COLO829 (cell line): ENCODE results near the gene NMU.
A peak's percentile ranks its signal among the peaks of the same experiment; 100 is the strongest.
"Not testable (repeated sequence)": the region's sequence is repeated elsewhere in the genome, so short reads cannot be mapped to it uniquely, and the experiment has no call there.

Experiments used
- DNase-seq: peaks from one replicate; pipeline ENCODE4 v3.0.0; 2012; ENCODE audit warnings: low spot score

Gene NMU

GRCh38 chr4:55624063-55624462, 12.0 kb downstream of the NMU start:
- not testable (repeated sequence) for DNase-seq

- DNase-seq: no peak
These were observed 17.5 kb downstream of the NMU start for GRCh38 chr4:55618546-55619143.

DNA sequence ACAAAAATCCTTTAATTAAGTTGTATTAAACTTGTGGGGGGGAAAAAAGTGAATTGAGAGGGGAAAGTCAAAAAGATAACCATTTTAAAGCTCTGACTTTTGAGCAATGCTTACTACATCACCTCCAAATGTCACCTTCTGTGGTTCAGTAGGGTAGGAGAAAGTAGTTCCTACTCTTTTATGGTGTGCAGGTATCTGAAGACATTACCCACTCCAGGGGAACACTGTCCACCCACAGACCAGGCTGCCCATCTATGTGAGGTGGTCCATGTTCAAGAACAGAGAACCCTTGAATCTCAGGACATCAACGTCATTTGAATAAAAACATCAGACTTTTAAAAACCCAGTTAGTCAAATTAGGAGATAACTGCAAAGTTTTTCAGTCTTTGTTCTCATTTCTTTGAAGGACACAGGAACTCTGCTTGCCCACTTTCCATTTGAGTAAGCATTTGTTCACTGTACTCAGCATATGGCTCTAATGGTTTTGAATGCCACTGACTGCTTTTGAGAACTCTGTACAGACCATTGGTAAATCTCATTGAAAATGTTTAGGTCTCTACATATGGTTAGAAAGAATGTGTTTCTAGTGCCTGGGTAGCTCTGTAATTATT, 18.4 kb downstream of the NMU start:
- no peak for DNase-seq

DNA sequence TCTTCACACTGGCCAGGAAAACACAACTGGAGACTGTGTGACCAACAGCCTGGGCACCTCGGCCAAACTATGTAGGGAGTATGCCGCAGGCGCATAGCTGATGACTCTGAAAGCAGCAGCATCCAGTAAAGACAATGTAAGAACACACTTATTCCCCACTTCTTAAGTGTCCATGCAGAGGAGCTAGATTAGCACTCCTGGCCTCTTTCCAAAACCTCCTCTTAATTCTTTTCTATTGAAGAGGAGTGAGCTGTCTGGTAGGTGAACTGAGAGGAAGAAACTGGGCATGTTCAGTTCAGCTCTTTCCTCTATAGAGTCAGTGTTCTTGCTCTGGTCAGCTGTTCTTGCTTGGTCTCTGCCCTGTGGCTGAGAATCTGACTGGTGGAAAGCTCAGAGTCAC, 21.1 kb downstream of the NMU start:
- peak; percentile 24 for DNase-seq

DNA sequence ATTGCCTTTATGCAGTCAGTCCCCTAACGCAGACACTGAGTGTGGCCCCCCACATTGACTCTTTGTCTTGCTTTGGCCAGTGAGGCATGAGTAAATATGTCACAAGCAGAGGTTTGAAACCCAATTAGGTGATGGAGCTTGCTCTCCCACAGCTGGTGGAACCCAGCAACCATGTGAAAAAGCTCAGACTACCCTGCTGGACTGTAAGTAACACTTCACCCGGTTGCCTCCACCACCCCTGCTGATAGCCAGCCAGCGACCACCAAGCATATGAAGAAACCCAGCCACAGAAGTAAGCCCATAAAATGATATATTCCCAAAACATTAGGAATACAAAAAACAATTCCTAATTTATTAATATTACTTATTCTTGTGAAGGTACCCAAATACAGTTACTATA, 22.5 kb downstream of the NMU start:
- no peak for DNase-seq

DNA sequence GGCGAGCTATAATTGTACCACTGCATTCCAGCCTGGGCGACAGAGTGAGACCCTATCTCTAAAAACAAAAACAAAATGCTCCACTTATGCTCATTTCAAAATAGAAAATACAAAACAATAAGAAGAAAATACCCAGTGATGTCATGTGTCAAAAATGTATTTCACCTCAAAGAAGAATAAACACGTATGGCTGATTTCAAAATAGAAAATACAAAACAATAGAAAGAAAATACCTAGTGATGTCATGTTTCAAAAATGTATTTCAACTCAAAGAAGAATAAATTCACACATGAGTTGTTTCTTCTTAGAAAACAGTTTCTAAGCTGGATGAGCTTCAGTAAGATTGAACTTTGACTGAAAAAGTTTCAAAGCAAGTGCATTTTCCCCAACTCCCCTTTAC, 23.8 kb downstream of the NMU start:
- DNase-seq: no peak

GRCh38 chr4:55611358-55612059, 24.6 kb downstream of the NMU start:
- no peak for DNase-seq

DNA sequence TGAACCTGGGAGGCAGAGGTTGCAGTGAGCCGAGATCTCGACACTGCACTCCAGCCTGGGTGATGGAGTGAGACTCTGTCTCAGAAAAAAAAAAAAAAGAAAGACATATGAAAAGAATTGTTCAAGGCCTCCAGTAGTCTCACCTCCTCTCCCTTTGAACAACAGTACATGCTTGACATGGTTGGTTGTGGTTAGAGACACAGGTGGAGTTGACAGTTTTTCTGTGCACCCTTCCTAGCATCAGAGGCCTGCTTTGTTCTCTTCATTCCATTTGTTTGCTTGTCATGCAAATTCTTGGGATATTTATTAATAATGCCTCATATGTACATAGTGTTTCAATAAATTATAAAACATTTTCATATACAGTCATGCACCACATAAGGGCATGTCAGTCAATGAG, 25.7 kb downstream of the NMU start:
- DNase-seq: no peak

DNA sequence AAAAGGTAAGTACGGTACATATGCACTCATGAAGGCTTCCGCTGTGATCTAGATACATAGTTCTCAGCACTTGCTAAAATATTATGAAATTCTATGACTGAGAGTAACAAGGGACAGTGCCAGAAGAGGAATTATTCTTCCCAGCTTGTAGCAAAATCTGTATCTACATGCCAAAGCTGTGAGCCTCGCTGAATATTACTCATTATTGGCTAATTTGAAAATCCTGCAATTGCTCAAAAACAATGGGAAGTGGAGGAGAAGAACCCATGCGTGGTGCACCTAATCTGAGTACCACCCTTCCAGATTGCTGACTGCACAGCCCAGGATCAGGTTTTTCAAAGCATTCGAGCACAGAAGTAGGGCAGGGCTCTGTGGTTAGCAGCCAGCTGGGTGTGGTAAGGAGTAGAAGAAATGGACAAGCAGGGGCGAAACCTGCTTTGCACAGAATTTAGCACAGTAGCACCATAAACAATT, 26.7 kb downstream of the NMU start:
- no peak for DNase-seq

DNA sequence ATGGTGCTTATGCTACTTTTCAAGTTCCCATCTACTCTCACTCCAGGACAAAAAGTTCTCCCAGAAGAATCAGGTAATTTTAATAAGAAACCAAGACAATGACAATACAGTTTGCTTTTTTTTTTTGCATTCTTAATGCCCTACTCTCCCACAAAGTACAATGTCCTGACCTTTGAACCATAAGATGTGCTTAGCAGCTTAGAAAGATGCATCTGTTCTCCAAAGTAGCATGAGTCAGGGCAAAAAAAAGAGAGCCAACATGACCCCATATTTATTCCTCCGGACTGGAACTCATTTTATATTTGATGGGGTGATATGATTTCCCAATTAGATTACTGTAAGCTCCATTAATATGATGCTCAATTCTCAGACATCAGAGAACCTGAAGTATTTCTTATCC, 27.5 kb downstream of the NMU start:
- DNase-seq: no peak

GRCh38 chr4:55604996-55605395, 31.1 kb downstream of the NMU start:
- DNase-seq: no peak

GRCh38 chr4:55600640-55601039, 35.5 kb downstream of the NMU start:
- no peak for DNase-seq

GRCh38 chr4:55598641-55599040, 37.5 kb downstream of the NMU start:
- no peak for DNase-seq

GRCh38 chr4:55592014-55592413, 44.1 kb downstream of the NMU start, which contains the start of gene PDCL2:
Gene PDCL2 (minus strand): TSS chr4:55592245. CDS start chr4:55592109, 136 bp downstream.
- DNase-seq: no peak

DNA sequence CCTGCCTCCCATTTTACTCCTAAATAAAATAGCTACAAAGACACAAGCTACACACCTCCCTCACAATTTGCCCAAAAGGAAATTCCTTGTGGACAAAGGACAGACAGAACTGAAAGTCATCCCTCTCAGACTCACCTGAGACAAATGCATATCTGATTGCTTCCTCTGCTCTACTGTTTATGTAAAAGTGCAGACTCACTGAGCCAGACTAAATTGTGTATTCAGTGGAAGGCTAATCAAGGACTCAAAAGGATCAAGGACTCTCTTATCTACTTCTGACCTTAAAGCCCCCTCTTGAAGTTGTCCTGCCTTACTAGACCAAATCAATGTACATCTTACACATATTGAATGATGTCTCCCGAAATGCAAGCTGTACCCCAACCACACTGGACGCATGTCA, 47.9 kb downstream of the NMU start:
- DNase-seq: no peak

DNA sequence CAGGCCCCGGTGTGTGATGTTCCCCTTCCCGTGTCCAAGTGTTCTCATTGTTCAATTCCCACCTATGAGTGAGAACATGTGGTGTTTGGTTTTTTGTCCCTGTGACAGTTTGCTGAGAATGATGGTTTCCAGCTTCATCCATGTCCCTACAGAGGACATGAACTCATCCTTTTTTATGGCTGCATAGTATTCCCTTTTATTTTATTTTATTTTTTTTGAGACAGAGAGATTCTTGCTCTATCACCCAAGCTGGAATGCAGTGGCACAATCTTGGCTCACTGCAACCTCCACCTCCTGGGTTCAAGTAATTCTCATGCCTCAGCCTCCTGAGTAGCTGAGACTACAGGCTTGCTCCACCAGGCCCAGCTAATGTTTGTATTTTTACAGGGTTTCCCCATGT, 53.3 kb downstream of the NMU start:
- DNase-seq: not testable (repeated sequence)

DNA sequence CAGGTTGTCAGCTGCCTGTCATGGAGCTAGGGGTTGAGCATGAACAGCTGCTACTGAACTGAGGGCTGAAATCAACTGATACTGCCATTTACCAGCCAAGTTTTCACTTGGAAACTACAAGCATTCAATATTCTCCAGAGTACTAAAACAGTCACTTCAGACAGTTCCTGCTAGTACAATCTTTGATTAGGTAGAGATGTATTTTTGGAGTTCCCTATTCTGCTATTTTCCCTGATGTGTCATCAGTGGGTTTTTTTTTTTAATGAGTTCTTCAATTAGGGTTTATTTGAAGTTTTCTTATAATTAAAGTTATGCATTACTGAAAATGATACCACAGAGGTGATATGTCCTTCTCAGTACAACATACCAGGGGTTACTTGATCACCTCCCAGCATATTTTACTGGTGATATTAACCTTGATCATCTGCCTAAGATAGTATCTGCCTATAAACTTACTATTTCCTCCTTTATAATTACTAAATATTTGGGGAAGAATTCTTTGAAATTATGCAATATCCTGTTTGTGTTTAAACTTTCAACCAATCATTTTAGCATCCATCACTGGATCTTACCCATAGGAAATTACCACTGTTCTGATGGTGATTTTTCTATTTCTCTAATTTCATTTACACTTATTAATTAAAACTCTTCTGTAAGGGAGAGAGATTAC, 57.6 kb downstream of the NMU start:
- DNase-seq: no peak

DNA sequence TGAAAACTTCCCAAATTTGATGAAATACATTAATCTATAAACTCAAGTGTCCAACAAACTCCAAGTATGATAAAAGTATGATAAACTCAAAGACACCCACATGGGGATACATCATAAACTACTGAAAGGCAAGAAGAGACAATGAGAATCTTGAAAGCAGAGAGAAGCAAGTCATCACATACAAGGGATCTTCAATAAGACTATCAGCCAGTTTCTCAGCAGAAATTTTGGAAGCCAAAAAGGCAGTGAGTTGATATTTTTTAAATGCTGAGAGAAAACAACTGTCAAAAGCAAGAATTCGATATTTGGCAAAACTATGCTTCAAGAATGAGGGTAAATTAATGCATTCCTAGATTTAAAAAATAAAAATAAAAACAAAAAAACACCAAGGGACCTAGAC, 60.6 kb downstream of the NMU start:
- DNase-seq: no peak

- DNase-seq: no peak
These were observed 61.8 kb downstream of the NMU start for GRCh38 chr4:55574252-55574651.

DNA sequence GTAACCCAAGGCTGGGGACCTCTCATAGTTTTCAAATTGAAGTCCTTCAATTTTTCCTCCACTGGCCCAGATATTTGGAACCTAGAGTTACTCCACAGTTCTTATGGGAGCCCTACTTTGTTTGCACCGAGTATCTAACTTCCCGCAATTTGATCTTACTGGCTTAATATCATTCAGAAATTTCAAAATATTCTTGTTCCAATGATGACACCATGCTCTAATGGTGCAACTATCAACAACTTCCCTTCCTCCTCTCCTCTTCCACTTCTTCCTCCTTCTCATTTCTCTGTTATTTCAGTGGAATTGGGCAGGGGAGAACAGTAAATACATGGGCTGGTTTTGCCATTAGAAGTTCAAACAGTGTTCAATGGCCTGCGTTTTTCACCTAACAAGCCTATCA, 64.3 kb downstream of the NMU start:
- no peak for DNase-seq

- DNase-seq: no peak
These were observed 67.1 kb downstream of the NMU start for GRCh38 chr4:55568905-55569504.

DNA sequence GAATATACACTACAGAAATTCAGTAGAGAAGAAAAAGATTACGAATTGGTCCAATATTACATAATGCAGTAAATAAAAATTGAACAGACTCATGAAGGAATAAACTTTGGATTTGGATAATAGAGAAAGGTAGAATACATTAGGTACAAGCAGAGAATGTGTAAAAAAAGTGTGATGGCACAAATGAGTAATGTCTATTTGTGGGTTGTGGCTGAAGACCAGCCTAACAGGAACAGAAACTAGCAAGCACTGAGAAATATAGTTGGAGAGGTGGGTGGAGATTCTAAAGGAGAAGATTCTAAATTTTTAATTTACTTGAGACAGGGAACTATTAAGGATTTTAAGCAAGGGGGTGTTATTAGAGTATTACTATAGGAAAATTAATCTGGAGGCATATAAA, 74.2 kb downstream of the NMU start:
- DNase-seq: no peak

- no peak for DNase-seq
These were observed 76.0 kb downstream of the NMU start for GRCh38 chr4:55560096-55560495.
